Liver (tissue), 3 donors: Measurements from ENCODE around the gene KLK13.

Source experiments
- ATF3 ChIP-seq: IDR thresholded peaks from 2 replicates; pipeline ENCODE4 v1.6.1; 2016; ENCODE audit warnings: antibody characterized with exemption
- CTCF ChIP-seq: fragments of 150-350 bp; IDR thresholded peaks from 2 replicates; pipeline ENCODE4 v1.5.1; 2017; ENCODE audit warnings: improper control_type of control experiment, low read depth, low read length; ENCODE audit not compliant: missing input control
- EGR1 ChIP-seq, 2 donors: IDR thresholded peaks; 2 replicates each; pipeline ENCODE4 v1.6.1; 2016 to 2018; ENCODE audit warnings: antibody characterized with exemption in 2 of 2, low read depth in 2 of 2
- FOXA2 ChIP-seq: IDR thresholded peaks from 2 replicates; pipeline ENCODE4 v1.6.1; 2016; ENCODE audit warnings: antibody characterized with exemption
- GABPA ChIP-seq, 2 donors: IDR thresholded peaks in 1 of 2; conservative IDR thresholded peaks in 1 of 2; 2 replicates each; pipeline ENCODE4 v1.6.1; 2016; ENCODE audit warnings: antibody characterized with exemption in 2 of 2, mild to moderate bottlenecking in 1 of 2, moderate library complexity in 1 of 2
- HNF4G ChIP-seq: IDR thresholded peaks from 2 replicates; pipeline ENCODE4 v1.6.1; 2016; ENCODE audit warnings: antibody characterized with exemption
- JUND ChIP-seq, 2 donors: IDR thresholded peaks; 2 replicates each; pipeline ENCODE4 v1.6.1; 2016; ENCODE audit warnings: antibody characterized with exemption in 2 of 2
- MAX ChIP-seq: IDR thresholded peaks from 2 replicates; pipeline ENCODE4 v1.6.1; 2016; ENCODE audit warnings: antibody characterized with exemption
- RAD21 ChIP-seq, 2 donors: IDR thresholded peaks; 2 replicates each; pipeline ENCODE4 v1.6.1; 2016; ENCODE audit warnings: antibody characterized with exemption in 2 of 2, mild to moderate bottlenecking in 2 of 2
- REST ChIP-seq: IDR thresholded peaks from 2 replicates; pipeline ENCODE4 v1.6.1; 2016; ENCODE audit warnings: antibody characterized with exemption, mild to moderate bottlenecking
- RXRA ChIP-seq, 2 donors: IDR thresholded peaks; 2 replicates each; pipeline ENCODE4 v1.6.1; 2017 to 2018; ENCODE audit warnings: antibody characterized with exemption in 2 of 2, mild to moderate bottlenecking in 1 of 2
- TAF1 ChIP-seq: conservative IDR thresholded peaks from 2 replicates; pipeline ENCODE4 v1.6.1; 2016; ENCODE audit warnings: antibody characterized with exemption, mild to moderate bottlenecking
- YY1 ChIP-seq: IDR thresholded peaks from 2 replicates; pipeline ENCODE4 v1.6.1; 2016; ENCODE audit warnings: antibody characterized with exemption, mild to moderate bottlenecking
- ZBTB33 ChIP-seq: IDR thresholded peaks from 2 replicates; pipeline ENCODE4 v1.6.1; 2016; ENCODE audit warnings: antibody characterized with exemption
- donor health status: healthy.
- donor health status: healthy.

GRCh38 chr19:51015691-51016267 is 49.1 kb downstream of the KLK13 start:
- TF ChIP-seq CTCF (no peak), RXRA (IDR thresholded peaks at IDR 0.05) (no peak), TAF1 (no peak), YY1 (no peak), REST (no peak), RAD21 (IDR thresholded peaks at IDR 0.05) (no peak), ATF3 (no peak), MAX (no peak), GABPA (IDR thresholded peaks at IDR 0.05 in 1 of 2, conservative IDR thresholded peaks at IDR 0.05 in 1 of 2) (no peak), EGR1 (IDR thresholded peaks at IDR 0.05; ENCODE audit: low read depth in 2 of 2) (no peak), FOXA2 (no peak), ZBTB33 (no peak), JUND (IDR thresholded peaks at IDR 0.05) (no peak), HNF4G (no peak)
